8988T (cell line): ENCODE measurements around the gene HRH2.
"Not testable (repeated sequence)": the region's sequence is repeated elsewhere in the genome, so short reads cannot be mapped to it uniquely, and the experiment has no call there.

Experiments used
- DNase-seq: peaks from one replicate; pipeline ENCODE4 v3.0.0; 2011

The HRH2 gene

GRCh38 chr5:175650430-175651205 is 7.3 kb upstream of the HRH2 start:
- DNase-seq: not testable (repeated sequence)

GRCh38 chr5:175652741-175653663 is 4.9 kb upstream of the HRH2 start:
- no peak for DNase-seq

GRCh38 chr5:175653763-175654162 is 4.1 kb upstream of the HRH2 start:
- DNase-seq: no peak

GRCh38 chr5:175654339-175654738 is 3.5 kb upstream of the HRH2 start:
- no peak for DNase-seq

GRCh38 chr5:175654807-175655206 is 3.1 kb upstream of the HRH2 start:
- no peak for DNase-seq

- no peak for DNase-seq
Observed at GRCh38 chr5:175655411-175655810, 2.5 kb upstream of the HRH2 start.

GRCh38 chr5:175656966-175657365 is 905 bp upstream of the HRH2 start:
- no peak for DNase-seq

GRCh38 chr5:175658299-175659145 is 651 bp downstream of the HRH2 start:
- DNase-seq: no peak

GRCh38 chr5:175659546-175660253 is 1.8 kb downstream of the HRH2 start:
- DNase-seq: no peak

GRCh38 chr5:175663186-175664184 is 5.6 kb downstream of the HRH2 start:
- no peak for DNase-seq

GRCh38 chr5:175664723-175665122 is 6.9 kb downstream of the HRH2 start:
- no peak for DNase-seq

- DNase-seq: no peak
Observed at GRCh38 chr5:175666216-175666615, 8.3 kb downstream of the HRH2 start.

GRCh38 chr5:175668006-175668405 is 10.1 kb downstream of the HRH2 start:
- no peak for DNase-seq

GRCh38 chr5:175670372-175670771 is 12.5 kb downstream of the HRH2 start:
- DNase-seq: no peak

- DNase-seq: no peak
Observed at GRCh38 chr5:175671013-175671412, 13.1 kb downstream of the HRH2 start.

GRCh38 chr5:175672976-175673648 is 15.2 kb downstream of the HRH2 start:
- DNase-seq: no peak

GRCh38 chr5:175674731-175675346 is 17.0 kb downstream of the HRH2 start:
- no peak for DNase-seq

GRCh38 chr5:175675873-175676272 is 18.0 kb downstream of the HRH2 start:
- DNase-seq: no peak

- DNase-seq: no peak
Observed at GRCh38 chr5:175677571-175677970, 19.7 kb downstream of the HRH2 start.

- DNase-seq: no peak
Observed at GRCh38 chr5:175678074-175678473, 20.2 kb downstream of the HRH2 start.
